T-helper 2 cell treated with Interferon-gamma antibody and Interleukin-4, amounts not matched to agents 5 μg/mL and 100 μg/mL, for 36 hours (primary cell): ENCODE measurements around the gene GSG1L.

Experiments used
- DNase-seq: peaks from one replicate; pipeline ENCODE4 v3.0.0; 2021; ENCODE audit warnings: low spot score
- H3K27ac Mint-ChIP-seq: one replicate; pipeline ENCODE4 v1.8.0; 2021; ENCODE audit warnings: mild to moderate bottlenecking, mixed read lengths
- H3K27me3 Mint-ChIP-seq: one replicate; pipeline ENCODE4 v1.8.0; 2021; ENCODE audit warnings: low read depth, mixed read lengths
- H3K36me3 Mint-ChIP-seq: one replicate; pipeline ENCODE4 v1.8.0; 2021; ENCODE audit warnings: low read depth, mixed read lengths
- H3K4me1 Mint-ChIP-seq: one replicate; pipeline ENCODE4 v1.8.0; 2021; ENCODE audit warnings: low read depth, mixed read lengths
- H3K4me3 Mint-ChIP-seq: one replicate; pipeline ENCODE4 v1.8.0; 2022; ENCODE audit warnings: mild to moderate bottlenecking, moderate library complexity, mixed read lengths
- H3K9me3 Mint-ChIP-seq: one replicate; pipeline ENCODE4 v1.8.0; 2021; ENCODE audit warnings: mixed read lengths

The GSG1L gene

DNA sequence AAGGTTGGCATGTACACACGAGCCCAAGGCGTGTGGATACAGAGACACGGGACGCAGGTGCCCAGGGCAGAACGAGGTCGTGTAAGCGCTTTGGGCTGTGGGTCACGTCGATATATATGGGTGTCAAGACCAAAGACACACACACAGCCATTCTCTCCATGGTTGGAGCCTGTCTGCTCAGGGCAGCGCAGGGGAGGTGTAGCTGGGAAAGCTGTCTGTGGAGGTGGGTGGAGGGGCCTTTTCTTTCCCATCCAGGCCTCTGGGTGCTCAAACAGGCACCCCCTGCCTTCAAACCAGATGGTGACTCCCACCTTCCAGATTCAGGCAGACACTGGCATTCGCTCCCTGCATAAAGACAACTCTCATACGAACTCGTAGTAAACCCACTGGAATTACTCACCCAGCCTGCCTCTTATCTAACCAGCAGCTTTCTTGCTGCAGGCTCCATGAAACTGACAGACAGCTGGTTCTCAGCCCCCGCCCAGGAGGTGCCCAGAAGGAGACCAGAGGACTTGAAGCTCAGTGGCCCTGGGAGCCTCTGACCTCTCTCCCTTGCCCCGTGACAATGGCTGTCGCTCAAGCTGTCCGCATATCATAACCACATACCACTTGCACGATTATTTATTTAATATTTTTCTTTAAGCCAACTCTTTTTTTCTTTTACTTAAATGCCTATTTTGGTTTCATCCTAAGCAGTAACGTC lies 276.4 kb downstream of the GSG1L start:
- Mint-ChIP-seq H3K4me1 (no peaks in the 10 kb centered on the region), H3K9me3 (no peaks in the 10 kb centered on the region), H3K27me3 (no peaks in the 10 kb centered on the region), H3K27ac (no peak overlapping the region), H3K4me3 (no peak overlapping the region), H3K36me3 (no peaks in the 10 kb centered on the region)
- DNase-seq: no peak

DNA sequence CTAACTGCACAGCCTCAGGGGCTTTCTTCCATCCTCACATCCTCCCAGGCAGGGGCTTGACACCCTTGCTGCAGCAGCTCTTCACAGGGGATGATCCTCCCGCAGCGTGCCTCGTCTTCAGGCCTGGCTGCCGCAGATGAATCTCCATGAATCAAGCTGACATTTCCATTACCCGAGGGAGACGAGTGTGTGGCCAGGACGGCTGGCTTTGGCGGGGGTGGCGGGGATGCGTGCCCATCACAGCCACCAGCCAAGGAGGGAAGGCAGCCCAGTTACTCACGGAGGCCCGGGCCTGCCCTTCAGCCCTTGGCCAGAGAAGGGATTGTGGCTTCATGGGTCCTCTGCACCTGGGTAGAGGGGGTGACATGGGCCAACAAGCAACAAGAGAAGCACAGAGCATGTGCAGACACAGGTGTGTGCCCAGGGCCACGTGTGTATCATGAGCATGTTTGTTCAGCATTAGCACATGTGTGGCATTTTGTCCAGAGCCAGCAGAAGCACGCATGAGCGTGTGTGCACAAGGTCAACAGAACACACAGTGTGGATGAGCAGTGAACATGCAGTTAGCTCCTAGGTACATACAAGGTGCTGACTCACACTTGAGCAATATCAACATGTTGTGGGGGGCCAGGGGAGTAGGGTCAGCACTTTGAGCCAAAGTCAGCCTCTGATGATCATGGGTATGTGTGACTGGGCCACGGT lies 277.1 kb downstream of the GSG1L start:
- no peak for DNase-seq
- Mint-ChIP-seq H3K4me3 (no peak overlapping the region), H3K27ac (no peak overlapping the region), H3K27me3 (no peaks in the 10 kb centered on the region), H3K4me1 (no peaks in the 10 kb centered on the region), H3K9me3 (no peaks in the 10 kb centered on the region), H3K36me3 (no peaks in the 10 kb centered on the region)

DNA sequence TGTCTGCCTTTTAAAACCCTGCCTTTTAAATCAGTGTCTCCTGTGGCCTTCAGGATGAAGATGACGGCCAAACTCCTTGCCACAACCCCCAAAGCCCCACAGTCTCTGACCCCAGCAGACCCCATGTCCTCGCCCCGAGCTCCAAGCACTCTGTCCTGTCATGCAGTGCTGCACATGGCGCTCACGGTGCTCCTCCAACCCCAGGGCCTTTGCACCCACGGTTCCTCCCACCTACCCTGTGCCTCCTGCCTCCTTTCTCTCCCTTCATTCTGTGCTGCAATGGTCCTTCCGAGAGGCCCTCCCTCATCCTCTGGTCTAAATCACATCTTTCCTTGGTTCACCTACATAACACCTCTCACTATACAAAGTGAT lies 278.2 kb downstream of the GSG1L start:
- no peaks in the 10 kb centered on the region for H3K36me3 Mint-ChIP-seq
- no peak overlapping the region for H3K27ac Mint-ChIP-seq
- H3K4me3 Mint-ChIP-seq: no peak overlapping the region
- no peak for DNase-seq
- no peaks in the 10 kb centered on the region for H3K27me3 Mint-ChIP-seq
- no peaks in the 10 kb centered on the region for H3K9me3 Mint-ChIP-seq
- no peaks in the 10 kb centered on the region for H3K4me1 Mint-ChIP-seq

DNA sequence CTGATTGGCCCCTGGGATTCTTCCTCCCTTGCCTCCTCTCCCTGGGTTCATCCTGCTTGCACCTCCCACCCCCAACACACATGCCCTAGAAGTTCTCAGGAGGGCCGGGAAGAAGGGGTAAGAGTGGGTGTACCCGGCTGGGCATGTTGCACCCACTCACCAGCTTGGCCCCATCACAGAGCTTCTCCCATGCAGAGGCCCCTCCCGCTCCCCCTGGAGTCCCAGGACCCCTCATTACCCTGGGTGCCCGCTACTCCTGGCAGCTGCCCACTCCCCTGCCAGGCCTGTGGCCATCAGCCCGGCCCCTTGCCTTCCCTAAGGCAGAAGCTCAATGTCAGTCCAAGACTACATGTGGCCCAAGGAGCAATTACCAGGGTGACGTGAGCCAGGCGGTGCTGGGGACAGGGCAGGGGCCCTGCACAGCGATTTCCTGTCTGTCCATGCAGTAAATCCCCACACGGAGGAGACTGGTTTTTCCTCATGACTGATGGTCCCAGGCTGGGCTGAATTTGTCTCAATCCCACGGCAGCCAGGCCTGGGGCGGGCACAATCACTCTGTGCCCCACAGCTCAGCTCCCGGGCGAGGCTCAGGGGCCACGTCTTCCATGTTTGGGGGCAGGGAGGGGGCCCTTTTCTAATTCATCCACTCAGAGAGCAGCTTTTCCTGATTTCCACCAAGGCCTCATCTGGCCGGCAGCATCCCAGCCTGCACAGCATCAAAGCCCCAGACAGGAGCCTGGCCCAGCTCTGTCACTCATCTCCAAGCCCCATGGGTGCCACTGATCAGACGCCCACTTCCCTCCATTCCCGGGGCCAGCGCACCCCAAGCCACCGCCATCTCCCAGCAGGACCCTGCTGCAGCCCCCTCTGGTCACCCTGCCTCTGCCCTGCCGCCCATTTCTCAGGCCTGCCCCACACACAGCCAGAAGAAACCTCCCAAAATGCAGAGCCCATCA lies 278.9 kb downstream of the GSG1L start:
- Mint-ChIP-seq H3K36me3 (no peaks in the 10 kb centered on the region), H3K27ac (no peak overlapping the region), H3K9me3 (no peaks in the 10 kb centered on the region), H3K4me3 (no peak overlapping the region), H3K4me1 (no peaks in the 10 kb centered on the region), H3K27me3 (no peaks in the 10 kb centered on the region)
- no peak for DNase-seq

DNA sequence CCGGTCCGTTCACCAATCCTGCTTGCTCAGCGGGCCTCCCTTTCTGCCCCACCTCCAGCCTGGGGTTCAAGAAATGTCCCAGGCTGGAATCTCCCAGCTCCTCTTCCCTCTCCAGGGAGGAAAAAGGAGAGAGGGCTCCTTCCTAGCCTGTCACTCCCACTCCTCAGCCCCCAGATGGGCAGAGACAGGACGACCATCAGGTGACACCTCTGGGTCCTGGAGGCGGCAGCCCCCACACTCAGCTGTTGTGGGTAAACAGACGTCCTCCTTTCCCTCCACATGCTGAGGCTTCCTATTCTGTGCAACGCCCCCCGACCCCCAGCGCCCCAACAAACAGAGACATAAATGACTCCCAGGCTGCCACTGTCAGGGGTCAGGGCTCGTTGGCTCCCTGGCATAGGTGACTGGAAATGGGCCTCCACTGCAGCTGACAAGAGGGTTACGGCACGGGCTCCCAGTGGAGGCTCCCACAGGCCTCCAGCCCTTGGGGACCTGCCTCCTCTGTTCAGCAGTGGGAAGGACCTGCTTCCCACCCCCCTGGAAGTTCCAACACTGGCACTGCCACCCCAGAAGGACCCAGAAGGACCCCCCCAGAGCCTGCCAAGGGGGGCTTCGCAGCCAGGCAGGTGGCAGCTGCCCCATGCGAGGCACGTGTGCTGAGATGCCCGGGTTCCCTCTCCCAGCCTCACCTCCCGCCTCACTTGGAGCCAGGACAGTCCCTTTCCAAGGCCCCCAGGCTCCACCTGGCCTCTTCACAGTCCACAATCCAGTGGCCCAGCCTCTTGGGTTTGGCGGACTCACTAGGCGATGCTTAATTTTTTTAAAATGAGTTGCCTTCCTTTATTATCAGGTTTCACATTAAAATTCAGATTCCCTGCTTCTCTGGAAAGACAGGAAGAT lies 281.3 kb downstream of the GSG1L start:
- H3K27ac Mint-ChIP-seq: no peak overlapping the region
- H3K9me3 Mint-ChIP-seq: no peaks in the 10 kb centered on the region

DNA sequence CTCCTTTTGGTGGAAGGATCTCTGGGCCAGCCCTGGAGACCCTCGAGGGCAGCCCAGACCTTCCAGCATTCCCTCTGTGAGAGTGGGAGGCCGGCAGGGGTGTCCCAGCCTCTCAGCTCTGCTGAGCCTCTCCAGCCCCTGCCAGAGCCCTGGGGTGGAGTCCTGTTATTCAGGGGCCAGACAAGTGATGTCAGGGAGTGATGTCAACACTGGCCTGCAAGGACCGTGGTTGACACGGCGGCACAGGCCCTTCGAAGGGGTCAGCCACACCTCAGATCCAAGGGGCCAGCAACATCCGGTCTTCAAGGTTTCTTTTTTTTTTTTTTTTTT lies 282.4 kb downstream of the GSG1L start:
- Mint-ChIP-seq H3K27ac (no peak overlapping the region), H3K9me3 (no peaks in the 10 kb centered on the region), H3K27me3 (no peaks in the 10 kb centered on the region), H3K36me3 (no peaks in the 10 kb centered on the region), H3K4me3 (no peak overlapping the region), H3K4me1 (no peaks in the 10 kb centered on the region)
- DNase-seq: no peak

More for the DNA sequence above, 281.3 kb downstream of the GSG1L start:
- no peaks in the 10 kb centered on the region for H3K27me3 Mint-ChIP-seq
- no peak for DNase-seq
- no peaks in the 10 kb centered on the region for H3K36me3 Mint-ChIP-seq
- H3K4me1 Mint-ChIP-seq: no peaks in the 10 kb centered on the region
- no peak overlapping the region for H3K4me3 Mint-ChIP-seq

DNA sequence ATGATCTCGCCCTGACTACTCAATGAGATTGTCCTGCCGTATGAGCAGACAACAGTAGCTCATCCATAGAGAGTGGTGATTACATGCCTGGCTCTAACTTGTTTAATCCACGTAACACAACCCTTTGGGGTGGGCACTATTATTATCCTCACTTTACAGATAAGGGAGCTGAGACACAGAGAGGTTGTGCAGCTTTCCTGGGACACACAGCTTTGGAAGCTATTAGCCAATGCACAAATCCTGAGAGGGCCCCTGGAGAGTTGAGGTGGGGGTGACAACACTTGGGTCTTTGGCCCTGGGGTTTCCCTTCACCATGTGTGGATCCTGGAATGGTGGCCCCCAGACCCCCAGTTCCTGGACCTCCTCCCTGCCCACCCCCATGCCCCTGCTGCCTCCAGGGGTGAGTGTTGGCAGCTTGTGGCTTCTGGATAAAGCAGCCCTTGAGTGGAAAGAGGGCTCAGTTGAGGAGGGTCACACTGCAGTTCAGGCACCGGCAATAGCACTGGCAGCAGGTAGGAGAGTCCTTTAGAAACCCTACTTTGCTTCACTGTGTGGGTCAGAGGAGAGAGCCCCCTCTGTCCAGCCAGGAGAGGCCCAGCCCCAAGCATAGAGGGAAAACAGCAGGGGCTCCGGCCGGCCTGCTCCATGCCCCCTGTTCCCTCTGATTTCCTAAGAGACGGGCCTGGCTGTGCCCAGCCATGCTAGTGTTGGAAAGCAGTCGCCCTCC lies 282.9 kb downstream of the GSG1L start:
- no peak for DNase-seq
- no peak overlapping the region for H3K4me3 Mint-ChIP-seq

DNA sequence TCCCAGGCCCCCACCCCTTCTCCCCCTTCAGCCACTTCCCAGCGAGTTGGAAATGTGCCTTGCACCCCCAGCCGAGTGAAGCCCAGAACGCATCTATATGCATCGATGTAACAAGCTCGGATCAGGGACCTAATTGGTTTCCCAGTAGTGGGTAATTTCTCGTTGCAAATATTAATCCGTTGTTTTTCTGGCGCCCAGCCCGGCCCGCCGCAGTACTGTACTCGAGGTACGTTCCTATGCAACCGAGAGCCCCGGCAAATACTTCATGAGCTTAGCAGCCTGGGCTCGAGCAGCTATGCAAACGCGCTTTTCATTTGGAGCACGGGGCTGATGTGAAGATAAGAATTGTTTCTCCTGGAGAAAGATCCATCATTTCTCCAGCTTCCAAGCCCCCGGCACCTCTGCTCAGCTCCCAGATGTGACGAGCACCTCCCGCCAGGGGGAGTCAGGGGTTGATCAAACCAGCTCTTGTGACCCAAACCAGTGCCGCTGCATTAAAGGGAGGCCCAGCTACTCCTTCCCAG lies 283.8 kb downstream of the GSG1L start:
- Mint-ChIP-seq H3K36me3 (no peaks in the 10 kb centered on the region), H3K9me3 (no peaks in the 10 kb centered on the region), H3K4me1 (no peaks in the 10 kb centered on the region), H3K27me3 (no peaks in the 10 kb centered on the region), H3K27ac (no peak overlapping the region), H3K4me3 (no peak overlapping the region)
- DNase-seq: no peak

More for the DNA sequence above, 282.9 kb downstream of the GSG1L start:
- Mint-ChIP-seq H3K36me3 (no peaks in the 10 kb centered on the region), H3K9me3 (no peaks in the 10 kb centered on the region), H3K4me1 (no peaks in the 10 kb centered on the region), H3K27ac (no peak overlapping the region), H3K27me3 (no peaks in the 10 kb centered on the region)

DNA sequence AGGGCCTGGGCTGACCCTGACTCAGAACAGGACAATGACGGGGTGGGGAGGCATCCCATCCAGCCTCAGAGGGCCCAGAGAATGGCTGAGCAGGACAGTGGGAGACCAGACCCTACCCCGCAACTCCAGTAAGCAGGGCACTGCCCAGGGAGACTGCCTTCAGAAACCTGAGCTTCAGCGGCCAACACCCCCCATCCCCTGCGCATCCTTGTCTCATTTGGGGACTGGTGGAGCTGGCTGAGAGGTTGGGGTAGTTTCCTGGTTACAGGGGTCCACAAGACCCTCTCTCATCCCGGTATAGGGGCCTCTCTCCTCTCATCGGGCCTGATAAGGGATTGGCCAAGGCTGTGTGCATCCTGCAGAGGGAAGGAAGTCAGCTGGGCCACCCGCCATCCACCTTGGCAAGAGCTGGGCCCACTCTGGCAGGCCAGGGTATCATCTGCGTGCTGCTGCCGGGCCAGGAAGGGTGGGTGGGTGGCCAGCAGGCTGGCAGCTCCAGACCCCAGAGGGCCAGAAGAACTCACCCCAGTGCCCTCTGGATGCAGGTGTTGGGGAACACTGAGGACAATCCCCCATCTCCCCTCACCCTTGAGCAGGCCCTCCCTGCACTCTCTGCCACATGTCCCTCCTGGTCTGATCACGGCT lies 284.5 kb downstream of the GSG1L start:
- DNase-seq: no peak
- no peaks in the 10 kb centered on the region for H3K9me3 Mint-ChIP-seq
- H3K36me3 Mint-ChIP-seq: no peaks in the 10 kb centered on the region
- H3K4me3 Mint-ChIP-seq: no peak overlapping the region
- no peaks in the 10 kb centered on the region for H3K27me3 Mint-ChIP-seq
- no peak overlapping the region for H3K27ac Mint-ChIP-seq
- no peaks in the 10 kb centered on the region for H3K4me1 Mint-ChIP-seq

DNA sequence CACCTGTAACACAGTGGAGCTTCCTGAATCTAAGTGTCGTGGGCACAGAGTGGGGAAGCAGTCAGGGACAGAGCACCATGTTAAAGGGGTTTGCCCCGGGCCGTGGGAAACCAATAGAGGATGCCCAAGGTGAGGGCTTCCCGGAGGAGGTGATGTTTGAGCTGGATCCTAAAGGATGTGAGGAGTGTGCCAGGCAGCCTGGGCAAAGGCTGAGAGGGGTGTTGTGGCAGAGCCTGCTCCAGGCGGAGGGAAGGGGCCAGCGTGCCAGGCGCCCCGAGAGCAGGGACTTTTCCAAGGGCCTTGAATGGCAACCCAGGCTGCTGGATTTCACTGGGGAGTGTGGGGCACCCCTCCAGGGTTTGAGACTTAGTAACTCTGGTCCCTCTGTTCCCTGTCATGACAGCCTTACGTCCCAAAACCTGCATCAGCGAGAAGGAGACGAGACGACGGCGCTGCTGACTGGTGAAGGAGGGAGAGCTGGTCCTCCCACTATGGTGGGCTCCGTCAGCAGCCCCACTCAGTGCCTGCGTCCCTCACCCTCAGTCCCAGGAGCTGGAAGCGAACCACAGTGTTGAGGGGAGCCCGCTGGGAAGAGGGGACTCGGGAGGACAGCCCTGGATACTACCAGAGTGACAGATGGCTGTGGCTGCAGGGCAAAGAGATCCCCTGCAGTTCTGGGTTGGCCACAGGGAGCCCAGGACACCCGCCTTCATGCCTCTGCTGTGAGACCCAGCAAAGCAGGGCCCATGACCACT lies 285.2 kb downstream of the GSG1L start:
- Mint-ChIP-seq H3K27me3 (no peaks in the 10 kb centered on the region), H3K27ac (no peak overlapping the region), H3K9me3 (no peaks in the 10 kb centered on the region), H3K4me3 (no peak overlapping the region), H3K36me3 (no peaks in the 10 kb centered on the region), H3K4me1 (no peaks in the 10 kb centered on the region)
- no peak for DNase-seq

DNA sequence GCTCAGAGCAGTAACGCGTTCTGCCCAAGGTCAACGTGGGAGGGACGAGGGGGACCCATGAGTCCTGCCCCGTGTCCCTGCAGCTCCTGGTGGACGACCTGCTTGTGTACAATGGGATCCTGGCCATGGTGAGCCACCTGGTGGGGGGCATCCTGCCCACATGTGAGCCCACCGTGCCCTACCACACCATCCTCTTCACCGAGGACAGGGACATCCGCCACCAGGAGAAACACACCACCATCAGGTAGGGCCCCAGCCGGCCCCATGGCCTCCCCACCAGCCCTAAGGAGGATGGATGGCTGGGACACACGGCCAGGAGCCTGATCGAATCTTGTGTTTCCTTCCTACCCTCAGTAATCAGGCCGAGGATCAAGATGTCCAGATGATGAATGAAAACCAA lies 286.0 kb downstream of the GSG1L start:
- Mint-ChIP-seq H3K4me3 (no peak overlapping the region), H3K4me1 (no peaks in the 10 kb centered on the region), H3K27ac (no peak overlapping the region), H3K27me3 (no peaks in the 10 kb centered on the region), H3K36me3 (no peaks in the 10 kb centered on the region), H3K9me3 (no peaks in the 10 kb centered on the region)
- DNase-seq: no peak
